HCT116 (cell line): Measurements from ENCODE around the gene RNGTT. TPM values are rescaled to one million over a fixed set of nuclear protein-coding genes. Genes with fewer than 3 reads are reported as not detected.

Source experiments
- ATAC-seq: fragments of 200-7000 bp; cut with Tn5 transposase; 2 replicates; pipeline ENCODE4 v1.9.1; 2020; ENCODE audit warnings: mild to moderate bottlenecking, moderate library complexity
- BruUV-seq: library from RNA; stranded (reverse); fragments of 400-500 nt; replicated peaks from 2 replicates; lab custom pipeline; 2021; lab: Mats Ljungman, UMichigan
- CTCF ChIA-PET: fragments of 300-600 bp; sonication (Branson Sonifier 250); formaldehyde crosslinking; loops from one replicate; lab custom pipeline; 2021; ENCODE audit warnings: antibody characterized with exemption; lab: Charles Lee
- POLR2A ChIA-PET: fragments of 300-600, 350-600 bp; sonication (Branson Sonifier 250); formaldehyde crosslinking; loops from one replicate; lab custom pipeline; 2021; ENCODE audit warnings: antibody characterized with exemption; lab: Charles Lee
- RAD21 ChIA-PET, 2 experiments: fragments of 300-600 bp; sonication (Branson Sonifier 250); formaldehyde crosslinking; loops; one replicate each; lab custom pipeline; 2023; ENCODE audit warnings: low total read pairs in 2 of 2; ENCODE audit not compliant: uncharacterized antibody in 2 of 2, unreplicated experiment in 2 of 2, low non-redundant PET in 1 of 2; lab: Charles Lee
- DNase-seq: peaks from one replicate; pipeline ENCODE4 v3.0.0-alpha.2; 2010; ENCODE audit warnings: low read depth, low spot score
- H2AFZ ChIP-seq: fragments of 200-600 bp; shearing (Covaris generic), sonication (generic); 2 replicates; pipeline ENCODE4 v1.6.1; 2017; ENCODE audit warnings: low read depth, mixed run types, mixed read lengths, antibody characterized with exemption, low read length; ENCODE audit not compliant: poor library complexity, severe bottlenecking
- H3K27ac ChIP-seq: 2 replicates; pipeline ENCODE4 v1.5.1; 2012; ENCODE audit warnings: low read depth, low read length
- H3K27me3 ChIP-seq: fragments of 200-600 bp; sonication (generic); 2 replicates; pipeline ENCODE4 v1.6.1; 2016; ENCODE audit warnings: mixed run types, low read length, mixed read lengths; ENCODE audit not compliant: insufficient read depth
- H3K36me3 ChIP-seq, 2 experiments: fragments of 200-500 bp in 1 of 2; fragments of 200-600 bp in 1 of 2; sonication (Bioruptor generic) in 1 of 2; sonication (generic) in 1 of 2; 2 replicates each; pipeline versions ENCODE4 v1.5.1 to v1.6.1; 2014 to 2016; ENCODE audit warnings: low read length in 2 of 2, inconsistent platforms in 1 of 2, mixed read lengths in 1 of 2, mixed run types in 1 of 2; ENCODE audit not compliant: insufficient read depth in 2 of 2, control insufficient read depth in 1 of 2
- H3K4me1 ChIP-seq, 2 experiments: fragments of 200-600 bp in 1 of 2; sonication (generic) in 1 of 2; 2 replicates each; pipeline versions ENCODE4 v1.5.1 to v1.6.1; 2012 to 2017; ENCODE audit warnings: low read length in 2 of 2, inconsistent platforms in 1 of 2, mild to moderate bottlenecking in 1 of 2, mixed read lengths in 1 of 2, mixed run types in 1 of 2, moderate library complexity in 1 of 2; ENCODE audit not compliant: insufficient read depth in 2 of 2, control insufficient read depth in 1 of 2
- H3K4me2 ChIP-seq: fragments of 200-600 bp; sonication (generic); 2 replicates; pipeline ENCODE4 v1.6.1; 2017; ENCODE audit warnings: mixed run types, low read length, mixed read lengths
- H3K4me3 ChIP-seq, 2 experiments: fragments of 200-600 bp in 1 of 2; sonication (generic) in 1 of 2; replicated peaks in 1 of 2; 2 replicates each; pipeline ENCODE4 v1.5.1; 2011 to 2016; ENCODE audit warnings: low read length in 2 of 2, control low read depth in 1 of 2, low read depth in 1 of 2, mild to moderate bottlenecking in 1 of 2, mixed read lengths in 1 of 2, mixed run types in 1 of 2
- H3K79me2 ChIP-seq: fragments of 200-600 bp; sonication (generic); 2 replicates; pipeline ENCODE4 v1.6.1; 2017; ENCODE audit warnings: mild to moderate bottlenecking, mixed run types, low read length, moderate library complexity, mixed read lengths; ENCODE audit not compliant: insufficient read depth
- H3K9ac ChIP-seq: fragments of 200-600 bp; sonication (generic); 2 replicates; pipeline ENCODE4 v1.6.1; 2016; ENCODE audit warnings: low read length, mixed read lengths
- H3K9me2 ChIP-seq: fragments of 200-600 bp; sonication (generic), shearing (Covaris generic); 2 replicates; pipeline ENCODE4 v1.6.1; 2017; ENCODE audit warnings: mixed run types, mild to moderate bottlenecking, moderate library complexity; ENCODE audit not compliant: insufficient read depth
- H3K9me3 ChIP-seq, 2 experiments: fragments of 200-500 bp in 1 of 2; fragments of 200-600 bp in 1 of 2; sonication (Bioruptor generic) in 1 of 2; sonication (generic) in 1 of 2; 2 replicates each; pipeline ENCODE4 v1.6.1; 2014 to 2017; ENCODE audit warnings: low read length in 2 of 2, mixed read lengths in 2 of 2, inconsistent platforms in 1 of 2, low read depth in 1 of 2, mild to moderate bottlenecking in 1 of 2, mixed run types in 1 of 2, moderate library complexity in 1 of 2; ENCODE audit not compliant: control insufficient read depth in 1 of 2, insufficient read depth in 1 of 2
- H4K20me1 ChIP-seq: fragments of 200-600 bp; sonication (generic), shearing (Covaris generic); 2 replicates; pipeline ENCODE4 v1.6.1; 2017; ENCODE audit warnings: mixed run types, mild to moderate bottlenecking, moderate library complexity; ENCODE audit not compliant: insufficient read depth
- CBX3 ChIP-seq: IDR thresholded peaks from 2 replicates; pipeline ENCODE4 v1.6.1; 2012; ENCODE audit warnings: low read depth
- ELF1 ChIP-seq: IDR thresholded peaks from 2 replicates; pipeline ENCODE4 v1.6.1; 2012; ENCODE audit warnings: low read depth, borderline replicate concordance
- EZH2 ChIP-seq: fragments of 200-600 bp; sonication (generic); IDR thresholded peaks from 2 replicates; pipeline ENCODE4 v1.6.1; 2017; ENCODE audit warnings: antibody characterized with exemption, mixed run types
- EZH2phosphoT487 ChIP-seq: fragments of 200-600 bp; IDR thresholded peaks from 2 replicates; pipeline ENCODE4 v1.6.1; 2018; ENCODE audit warnings: antibody characterized with exemption, borderline replicate concordance
- FOSL1 ChIP-seq: IDR thresholded peaks from 2 replicates; pipeline ENCODE4 v1.6.1; 2012; ENCODE audit warnings: low read depth
- JUND ChIP-seq: IDR thresholded peaks from 2 replicates; pipeline ENCODE4 v1.6.1; 2012
- POLR2A ChIP-seq: IDR thresholded peaks from 2 replicates; pipeline ENCODE4 v1.7.0; 2011; ENCODE audit warnings: borderline replicate concordance; ENCODE audit not compliant: insufficient read depth, insufficient read length; ENCODE audit errors: extremely low read depth
- YY1 ChIP-seq: IDR thresholded peaks from 2 replicates; pipeline ENCODE4 v1.6.1; 2011; ENCODE audit warnings: low read length, low read depth, moderate library complexity, mild to moderate bottlenecking; ENCODE audit not compliant: insufficient replicate concordance; ENCODE audit errors: extremely low read depth
- ZNF274 ChIP-seq: fragments of 200-500 bp; sonication (Bioruptor generic); IDR thresholded peaks from 2 replicates; pipeline ENCODE4 v1.6.1; 2014; ENCODE audit warnings: mild to moderate bottlenecking, low read depth, low read length, inconsistent platforms
- intact Hi-C: fragments of 100-400 bp; cut with micrococcal nuclease; formaldehyde crosslinking; loops from 2 replicates; pipeline ENCODE4 v1.10.0; 2022
- total RNA-seq: library from RNA; stranded (reverse); gene quantifications from one replicate; pipeline ENCODE4 v1.2.1, GENCODE V29; 2021; ENCODE audit not compliant: unreplicated experiment
- TF ChIP-seq, protein P1 (sequence below): IDR thresholded peaks from 2 replicates; pipeline ENCODE4 v1.6.1; 2011; ENCODE audit warnings: mild to moderate bottlenecking, low read length, moderate library complexity; ENCODE audit not compliant: insufficient replicate concordance; ENCODE audit errors: extremely low read depth
- TF ChIP-seq, protein P2 (sequence below): IDR thresholded peaks from 2 replicates; pipeline ENCODE4 v1.6.1; 2012
- TF ChIP-seq, protein P3 (sequence below): IDR thresholded peaks from 2 replicates; pipeline ENCODE4 v1.6.1; 2012; ENCODE audit warnings: low read depth

Gene RNGTT
- total RNA-seq, 1 experiment from 2014 or later, result 23.0 TPM

DNA sequence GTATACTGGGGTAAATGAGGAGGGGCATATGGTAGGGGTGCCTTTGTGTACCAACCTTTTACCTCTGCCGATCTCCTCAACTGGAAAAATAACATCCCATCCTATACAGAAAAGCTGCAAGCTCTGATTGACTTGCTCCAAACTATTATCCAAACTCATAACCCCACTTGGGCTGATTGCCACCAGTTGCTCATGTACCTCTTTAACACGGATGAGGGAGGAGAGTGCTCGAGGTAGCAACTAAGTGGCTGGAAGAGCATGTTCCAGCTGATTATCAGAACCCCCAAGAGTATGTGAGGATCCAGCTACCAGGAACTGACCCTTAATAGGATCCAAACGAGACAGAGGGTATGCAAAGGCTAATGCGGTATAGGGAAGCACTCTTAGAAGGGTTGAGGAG lies 299.6 kb downstream of the RNGTT start:
- CTCF ChIA-PET, result no interaction called here
- intact Hi-C loops, result no loop called here
- H4K20me1 ChIP-seq, result peaks cover 5% of the 10 kb centered on the region; the same call in 1 of the 2 replicates

DNA sequence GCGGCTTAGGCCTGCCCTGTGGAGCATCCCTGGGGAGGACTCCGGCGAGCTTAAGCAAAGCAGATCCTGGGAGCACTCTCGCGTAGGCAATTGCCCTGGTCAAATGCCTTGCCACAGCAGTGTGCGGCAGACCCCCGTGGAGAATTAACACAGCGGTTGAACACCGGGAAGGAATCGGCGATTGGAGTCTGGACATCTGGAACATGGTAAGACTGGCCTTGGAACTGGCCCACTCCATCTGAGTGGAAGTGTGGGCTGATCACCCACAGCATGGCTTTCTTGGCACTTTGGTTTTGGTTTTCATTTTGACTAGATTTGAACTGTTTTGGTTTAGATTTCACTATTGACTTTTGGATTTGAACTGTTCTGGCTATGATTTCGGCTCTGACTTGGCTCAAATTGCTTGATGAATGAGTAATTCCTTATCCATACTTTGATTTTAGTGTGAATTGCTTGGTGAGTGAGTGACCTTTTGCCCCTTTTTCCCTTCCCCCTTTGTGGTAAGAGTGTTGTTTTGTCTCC lies 300.7 kb downstream of the RNGTT start:
- no peaks in the 10 kb centered on the region for H3K36me3 ChIP-seq
- no peak overlapping the region for H2AFZ ChIP-seq
- ChIA-PET RAD21 (no interaction called here), POLR2A (no interaction called here), CTCF (no interaction called here)
- DNase-seq (no peak), ATAC-seq (peak; percentile 20; the same call in 1 of the 2 replicates)
- intact Hi-C loops, result no loop called here
- no peaks in the 10 kb centered on the region for H3K9me3 ChIP-seq
- no TSS peak for BruUV-seq
- 0 out of 2 replicates have a peak, but pooled peaks cover 6% of the 10 kb centered on the region for H3K79me2 ChIP-seq
- H4K20me1 ChIP-seq, result peaks cover 5% of the 10 kb centered on the region; the same call in 1 of the 2 replicates
- no peak overlapping the region for H3K4me3 ChIP-seq
- H3K27me3 ChIP-seq, result no peaks in the 10 kb centered on the region
- peaks cover 13 to 20% of the 10 kb centered on the region in 2 experiments; a peak in 3 of 4 replicates for H3K4me1 ChIP-seq
- peak overlapping the region; percentile 59 for H3K4me2 ChIP-seq
- H3K9ac ChIP-seq, result no peak overlapping the region
- no peaks in the 10 kb centered on the region for H3K9me2 ChIP-seq
- no peak overlapping the region for H3K27ac ChIP-seq
- TF ChIP-seq JUND (no peak), CBX3 (no peak), EZH2 (no peak), YY1 (no peak), ELF1 (no peak), EZH2phosphoT487 (no peak), ZNF274 (no peak), FOSL1 (no peak), POLR2A (no peak)
- TF ChIP-seq, protein P1, sequence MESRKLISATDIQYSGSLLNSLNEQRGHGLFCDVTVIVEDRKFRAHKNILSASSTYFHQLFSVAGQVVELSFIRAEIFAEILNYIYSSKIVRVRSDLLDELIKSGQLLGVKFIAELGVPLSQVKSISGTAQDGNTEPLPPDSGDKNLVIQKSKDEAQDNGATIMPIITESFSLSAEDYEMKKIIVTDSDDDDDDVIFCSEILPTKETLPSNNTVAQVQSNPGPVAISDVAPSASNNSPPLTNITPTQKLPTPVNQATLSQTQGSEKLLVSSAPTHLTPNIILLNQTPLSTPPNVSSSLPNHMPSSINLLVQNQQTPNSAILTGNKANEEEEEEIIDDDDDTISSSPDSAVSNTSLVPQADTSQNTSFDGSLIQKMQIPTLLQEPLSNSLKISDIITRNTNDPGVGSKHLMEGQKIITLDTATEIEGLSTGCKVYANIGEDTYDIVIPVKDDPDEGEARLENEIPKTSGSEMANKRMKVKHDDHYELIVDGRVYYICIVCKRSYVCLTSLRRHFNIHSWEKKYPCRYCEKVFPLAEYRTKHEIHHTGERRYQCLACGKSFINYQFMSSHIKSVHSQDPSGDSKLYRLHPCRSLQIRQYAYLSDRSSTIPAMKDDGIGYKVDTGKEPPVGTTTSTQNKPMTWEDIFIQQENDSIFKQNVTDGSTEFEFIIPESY, result no peak
- TF ChIP-seq, protein P2, sequence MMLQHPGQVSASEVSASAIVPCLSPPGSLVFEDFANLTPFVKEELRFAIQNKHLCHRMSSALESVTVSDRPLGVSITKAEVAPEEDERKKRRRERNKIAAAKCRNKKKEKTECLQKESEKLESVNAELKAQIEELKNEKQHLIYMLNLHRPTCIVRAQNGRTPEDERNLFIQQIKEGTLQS, result no peak

More for the DNA sequence above, 299.6 kb downstream of the RNGTT start:
- ATAC-seq (no peak), DNase-seq (no peak)
- H2AFZ ChIP-seq, result no peak overlapping the region
- no peak overlapping the region for H3K4me3 ChIP-seq
- 0 out of 2 replicates have a peak, but pooled peaks cover 6% of the 10 kb centered on the region for H3K79me2 ChIP-seq
- H3K9me2 ChIP-seq, result no peaks in the 10 kb centered on the region
- ChIA-PET RAD21 (no interaction called here), POLR2A (no interaction called here)
- no peaks in the 10 kb centered on the region for H3K27me3 ChIP-seq
- TF ChIP-seq, protein P3, sequence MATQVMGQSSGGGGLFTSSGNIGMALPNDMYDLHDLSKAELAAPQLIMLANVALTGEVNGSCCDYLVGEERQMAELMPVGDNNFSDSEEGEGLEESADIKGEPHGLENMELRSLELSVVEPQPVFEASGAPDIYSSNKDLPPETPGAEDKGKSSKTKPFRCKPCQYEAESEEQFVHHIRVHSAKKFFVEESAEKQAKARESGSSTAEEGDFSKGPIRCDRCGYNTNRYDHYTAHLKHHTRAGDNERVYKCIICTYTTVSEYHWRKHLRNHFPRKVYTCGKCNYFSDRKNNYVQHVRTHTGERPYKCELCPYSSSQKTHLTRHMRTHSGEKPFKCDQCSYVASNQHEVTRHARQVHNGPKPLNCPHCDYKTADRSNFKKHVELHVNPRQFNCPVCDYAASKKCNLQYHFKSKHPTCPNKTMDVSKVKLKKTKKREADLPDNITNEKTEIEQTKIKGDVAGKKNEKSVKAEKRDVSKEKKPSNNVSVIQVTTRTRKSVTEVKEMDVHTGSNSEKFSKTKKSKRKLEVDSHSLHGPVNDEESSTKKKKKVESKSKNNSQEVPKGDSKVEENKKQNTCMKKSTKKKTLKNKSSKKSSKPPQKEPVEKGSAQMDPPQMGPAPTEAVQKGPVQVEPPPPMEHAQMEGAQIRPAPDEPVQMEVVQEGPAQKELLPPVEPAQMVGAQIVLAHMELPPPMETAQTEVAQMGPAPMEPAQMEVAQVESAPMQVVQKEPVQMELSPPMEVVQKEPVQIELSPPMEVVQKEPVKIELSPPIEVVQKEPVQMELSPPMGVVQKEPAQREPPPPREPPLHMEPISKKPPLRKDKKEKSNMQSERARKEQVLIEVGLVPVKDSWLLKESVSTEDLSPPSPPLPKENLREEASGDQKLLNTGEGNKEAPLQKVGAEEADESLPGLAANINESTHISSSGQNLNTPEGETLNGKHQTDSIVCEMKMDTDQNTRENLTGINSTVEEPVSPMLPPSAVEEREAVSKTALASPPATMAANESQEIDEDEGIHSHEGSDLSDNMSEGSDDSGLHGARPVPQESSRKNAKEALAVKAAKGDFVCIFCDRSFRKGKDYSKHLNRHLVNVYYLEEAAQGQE, result no peak
- no peak for TF ChIP-seq ELF1
- no peaks in the 10 kb centered on the region for H3K9me3 ChIP-seq
- H3K36me3 ChIP-seq, result no peaks in the 10 kb centered on the region
- no TSS peak for BruUV-seq
- peaks cover 13 to 20% of the 10 kb centered on the region in 2 experiments; a peak in 3 of 4 replicates for H3K4me1 ChIP-seq
- H3K9ac ChIP-seq, result no peak overlapping the region
- no peak overlapping the region for H3K27ac ChIP-seq
- H3K4me2 ChIP-seq, result no peak overlapping the region
